Activated naive CD4-positive, alpha-beta T cell treated with anti-CD3 and anti-CD28 coated beads, Interleukin-2, amount 10 ng/mL, durations not matched to agents 7 days and 5 days (primary cell): Measurements from ENCODE around the gene COMT.
"Not testable (repeated sequence)": the region's sequence is repeated elsewhere in the genome, so short reads cannot be mapped to it uniquely, and the experiment has no call there.

Source experiments
- CTCF ChIA-PET: fragments of 350-600 bp; sonication (Branson Sonifier 250); formaldehyde crosslinking; loops from one replicate; lab custom pipeline; 2021; ENCODE audit warnings: antibody characterized with exemption; lab: Charles Lee
- DNase-seq: peaks from one replicate; pipeline ENCODE4 v3.0.0-alpha.2; 2020
- H3K27ac Mint-ChIP-seq: one replicate; pipeline ENCODE4 v1.8.0; 2021; ENCODE audit warnings: mild to moderate bottlenecking, moderate library complexity, mixed read lengths
- H3K27me3 Mint-ChIP-seq: one replicate; pipeline ENCODE4 v1.8.0; 2021; ENCODE audit warnings: mild to moderate bottlenecking, mixed read lengths
- H3K36me3 Mint-ChIP-seq: one replicate; pipeline ENCODE4 v1.8.0; 2021; ENCODE audit warnings: mixed read lengths
- H3K4me1 Mint-ChIP-seq: one replicate; pipeline ENCODE4 v1.8.0; 2021; ENCODE audit warnings: mixed read lengths
- H3K4me3 Mint-ChIP-seq: one replicate; pipeline ENCODE4 v1.8.0; 2021; ENCODE audit warnings: mild to moderate bottlenecking, moderate library complexity, mixed read lengths
- H3K9me3 Mint-ChIP-seq: one replicate; pipeline ENCODE4 v1.8.0; 2021; ENCODE audit warnings: mixed read lengths

COMT gene

GRCh38 chr22:19913337-19913936, 28.1 kb upstream of the COMT start:
- H3K36me3 Mint-ChIP-seq: peaks cover 23% of the 10 kb centered on the region
- CTCF ChIA-PET: interaction anchor here (1.3 to 5.3 kb wide), 4 partner anchors 157 to 233 kb away, joined by 3 to 103 read pairs (median 26); partner anchors contain the start of gene GP1BB
- H3K27ac Mint-ChIP-seq: no peak overlapping the region
- H3K4me3 Mint-ChIP-seq: no peak overlapping the region
- H3K27me3 Mint-ChIP-seq: no peaks in the 10 kb centered on the region
- H3K9me3 Mint-ChIP-seq: no peaks in the 10 kb centered on the region
- no peak for DNase-seq
- peaks cover 2% of the 10 kb centered on the region for H3K4me1 Mint-ChIP-seq

GRCh38 chr22:19914201-19914943, 27.2 kb upstream of the COMT start:
- H3K27ac Mint-ChIP-seq: no peak overlapping the region
- no peaks in the 10 kb centered on the region for H3K9me3 Mint-ChIP-seq
- peaks cover 23% of the 10 kb centered on the region for H3K36me3 Mint-ChIP-seq
- peaks cover 2% of the 10 kb centered on the region for H3K4me1 Mint-ChIP-seq
- H3K27me3 Mint-ChIP-seq: no peaks in the 10 kb centered on the region
- no peak overlapping the region for H3K4me3 Mint-ChIP-seq
- CTCF ChIA-PET: interaction anchor here (0.8 to 5.3 kb wide), 5 partner anchors 158 to 234 kb away, joined by 3 to 103 read pairs (median 6); partner anchors contain the start of gene GP1BB
- DNase-seq: no peak

GRCh38 chr22:19915287-19915954, 26.2 kb upstream of the COMT start:
- Mint-ChIP-seq H3K27me3 (no peaks in the 10 kb centered on the region), H3K36me3 (peaks cover 23% of the 10 kb centered on the region), H3K4me3 (no peak overlapping the region), H3K9me3 (no peaks in the 10 kb centered on the region), H3K27ac (no peak overlapping the region), H3K4me1 (no peaks in the 10 kb centered on the region)
- no peak for DNase-seq
- CTCF ChIA-PET: interaction anchor here (0.8 to 1.9 kb wide), 2 partner anchors 185 to 192 kb away, joined by 3 to 9 read pairs; partner anchors contain the start of gene GP1BB

- no peaks in the 10 kb centered on the region for H3K4me1 Mint-ChIP-seq
- no peaks in the 10 kb centered on the region for H3K9me3 Mint-ChIP-seq
- CTCF ChIA-PET: interaction anchor here (1.9 kb wide), 1 partner anchor 186 kb away, joined by 9 read pairs; no protein-coding TSS in a partner anchor
- no peaks in the 10 kb centered on the region for H3K27me3 Mint-ChIP-seq
- H3K27ac Mint-ChIP-seq: no peak overlapping the region
- no peak for DNase-seq
- H3K36me3 Mint-ChIP-seq: peaks cover 23% of the 10 kb centered on the region
- no peak overlapping the region for H3K4me3 Mint-ChIP-seq
Observed at GRCh38 chr22:19916006-19916405, 25.6 kb upstream of the COMT start.

GRCh38 chr22:19916941-19917340, 24.6 kb upstream of the COMT start:
- Mint-ChIP-seq H3K27me3 (no peaks in the 10 kb centered on the region), H3K9me3 (no peaks in the 10 kb centered on the region), H3K27ac (no peak overlapping the region), H3K4me3 (no peak overlapping the region), H3K4me1 (no peaks in the 10 kb centered on the region), H3K36me3 (peaks cover 23% of the 10 kb centered on the region)
- DNase-seq: no peak
- CTCF ChIA-PET: interaction anchor here (1.9 kb wide), 1 partner anchor 186 kb away, joined by 9 read pairs; no protein-coding TSS in a partner anchor

GRCh38 chr22:19917389-19918138, 24.0 kb upstream of the COMT start:
- Mint-ChIP-seq H3K27ac (no peak overlapping the region), H3K27me3 (no peaks in the 10 kb centered on the region), H3K4me1 (no peaks in the 10 kb centered on the region), H3K4me3 (no peak overlapping the region), H3K36me3 (peaks cover 23% of the 10 kb centered on the region), H3K9me3 (no peaks in the 10 kb centered on the region)
- CTCF ChIA-PET: no interaction called here
- DNase-seq: no peak

- no peaks in the 10 kb centered on the region for H3K27me3 Mint-ChIP-seq
- H3K36me3 Mint-ChIP-seq: peaks cover 19% of the 10 kb centered on the region
- no peaks in the 10 kb centered on the region for H3K4me1 Mint-ChIP-seq
- H3K4me3 Mint-ChIP-seq: no peak overlapping the region
- no peak overlapping the region for H3K27ac Mint-ChIP-seq
- CTCF ChIA-PET: interaction anchor here (0.9 to 1.3 kb wide), 2 partner anchors 9 to 188 kb away, joined by 4 to 5 read pairs; no protein-coding TSS in a partner anchor
- no peak for DNase-seq
- H3K9me3 Mint-ChIP-seq: no peaks in the 10 kb centered on the region
Observed at GRCh38 chr22:19918332-19919106, 23.1 kb upstream of the COMT start.

- Mint-ChIP-seq H3K9me3 (no peaks in the 10 kb centered on the region), H3K27ac (no peak overlapping the region), H3K36me3 (peaks cover 6% of the 10 kb centered on the region), H3K4me1 (no peaks in the 10 kb centered on the region), H3K4me3 (no peak overlapping the region), H3K27me3 (no peaks in the 10 kb centered on the region)
- no peak for DNase-seq
- CTCF ChIA-PET: interaction anchor here (1.3 kb wide), 1 partner anchor 10 kb away, joined by 5 read pairs; no protein-coding TSS in a partner anchor
Observed at GRCh38 chr22:19919701-19920363, 21.7 kb upstream of the COMT start.

GRCh38 chr22:19921544-19922081, 20.0 kb upstream of the COMT start:
- peaks cover 3% of the 10 kb centered on the region for H3K36me3 Mint-ChIP-seq
- no peaks in the 10 kb centered on the region for H3K27me3 Mint-ChIP-seq
- H3K4me1 Mint-ChIP-seq: no peaks in the 10 kb centered on the region
- no peak overlapping the region for H3K4me3 Mint-ChIP-seq
- CTCF ChIA-PET: interaction anchor here (0.6 kb wide), 1 partner anchor 76 kb away, joined by 3 read pairs; no protein-coding TSS in a partner anchor
- no peak for DNase-seq
- H3K9me3 Mint-ChIP-seq: no peaks in the 10 kb centered on the region
- no peak overlapping the region for H3K27ac Mint-ChIP-seq

- H3K9me3 Mint-ChIP-seq: no peaks in the 10 kb centered on the region
- no peaks in the 10 kb centered on the region for H3K36me3 Mint-ChIP-seq
- no peaks in the 10 kb centered on the region for H3K27me3 Mint-ChIP-seq
- H3K4me1 Mint-ChIP-seq: no peaks in the 10 kb centered on the region
- DNase-seq: no peak
- no peak overlapping the region for H3K27ac Mint-ChIP-seq
- CTCF ChIA-PET: interaction anchor here (0.7 to 1.3 kb wide), 2 partner anchors 25 to 229 kb away, joined by 3 to 4 read pairs; no protein-coding TSS in a partner anchor
- no peak overlapping the region for H3K4me3 Mint-ChIP-seq
Observed at GRCh38 chr22:19923914-19924513, 17.6 kb upstream of the COMT start.

- not testable (repeated sequence) for H3K4me3 Mint-ChIP-seq, H3K27ac Mint-ChIP-seq, H3K36me3 Mint-ChIP-seq, H3K27me3 Mint-ChIP-seq, H3K4me1 Mint-ChIP-seq, DNase-seq, H3K9me3 Mint-ChIP-seq
- CTCF ChIA-PET: interaction anchor here (1.0 kb wide), 1 partner anchor 195 kb away, joined by 4 read pairs; no protein-coding TSS in a partner anchor
Observed at GRCh38 chr22:19926028-19926427, 15.5 kb upstream of the COMT start.

- H3K27ac Mint-ChIP-seq: no peak overlapping the region
- H3K4me1 Mint-ChIP-seq: peaks cover 2% of the 10 kb centered on the region
- H3K36me3 Mint-ChIP-seq: no peaks in the 10 kb centered on the region
- no peak for DNase-seq
- no peaks in the 10 kb centered on the region for H3K27me3 Mint-ChIP-seq
- H3K4me3 Mint-ChIP-seq: no peak overlapping the region
- H3K9me3 Mint-ChIP-seq: no peaks in the 10 kb centered on the region
- CTCF ChIA-PET: no interaction called here
Observed at GRCh38 chr22:19927696-19928095, 13.9 kb upstream of the COMT start.
